Ureter (tissue), 1 donor: Measurements from ENCODE around the gene TM9SF4. TPM values are rescaled to one million over a fixed set of nuclear protein-coding genes. Genes with fewer than 3 reads are reported as not detected.
"Not testable (repeated sequence)": the region's sequence is repeated elsewhere in the genome, so short reads cannot be mapped to it uniquely, and the experiment has no call there.

Source experiments
- DNase-seq: peaks from one replicate; pipeline ENCODE4 v3.0.0-alpha.2; 2020; ENCODE audit warnings: low spot score
- total RNA-seq: library from RNA; stranded (reverse); gene quantifications from one replicate; pipeline ENCODE4 v1.2.4, GENCODE V29; 2023
- donor health status: DM: yes; HTN: yes; CAD: no.

TM9SF4 gene
- total RNA-seq, 1 donor from 2014 or later = 69.4 TPM

- DNase-seq = no peak
Observed at GRCh38 chr20:32158351-32158750, 48.8 kb downstream of the TM9SF4 start.

- no peak for DNase-seq
Observed at GRCh38 chr20:32158943-32159660, 49.6 kb downstream of the TM9SF4 start.

GRCh38 chr20:32159766-32160221, 50.3 kb downstream of the TM9SF4 start:
- no peak for DNase-seq

GRCh38 chr20:32160341-32160740, 50.8 kb downstream of the TM9SF4 start:
- no peak for DNase-seq

- no peak for DNase-seq
Observed at GRCh38 chr20:32162351-32162750, 52.8 kb downstream of the TM9SF4 start.

- DNase-seq = no peak
Observed at GRCh38 chr20:32163951-32164350, 54.4 kb downstream of the TM9SF4 start.

GRCh38 chr20:32164984-32165735, 55.6 kb downstream of the TM9SF4 start:
- DNase-seq = no peak

GRCh38 chr20:32165836-32166545, 56.5 kb downstream of the TM9SF4 start:
- DNase-seq = no peak

- no peak for DNase-seq
Observed at GRCh38 chr20:32167552-32167951, 58.0 kb downstream of the TM9SF4 start.

GRCh38 chr20:32168184-32168910, 58.8 kb downstream of the TM9SF4 start:
- no peak for DNase-seq

GRCh38 chr20:32177696-32178095, 68.2 kb downstream of the TM9SF4 start:
- not testable (repeated sequence) for DNase-seq

GRCh38 chr20:32179515-32179914, 70.0 kb downstream of the TM9SF4 start:
- no peak for DNase-seq

- no peak for DNase-seq
Observed at GRCh38 chr20:32179934-32180333, 70.4 kb downstream of the TM9SF4 start.

GRCh38 chr20:32181606-32182005, 72.1 kb downstream of the TM9SF4 start:
- no peak for DNase-seq

GRCh38 chr20:32183947-32184635, 74.6 kb downstream of the TM9SF4 start:
- DNase-seq = no peak

GRCh38 chr20:32184961-32185603, 75.6 kb downstream of the TM9SF4 start:
- no peak for DNase-seq

- no peak for DNase-seq
Observed at GRCh38 chr20:32186506-32186905, 77.0 kb downstream of the TM9SF4 start.

- DNase-seq = no peak
Observed at GRCh38 chr20:32188376-32189122, 79.0 kb downstream of the TM9SF4 start.

- no peak for DNase-seq
Observed at GRCh38 chr20:32189123-32189410, 79.6 kb downstream of the TM9SF4 start.
